Amniotic stem cell (primary cell): ENCODE results near the gene PI4K2A.
"Not testable (repeated sequence)": the region's sequence is repeated elsewhere in the genome, so short reads cannot be mapped to it uniquely, and the experiment has no call there.

Experiments used
- DNase-seq: peaks from one replicate; lab custom pipeline; 2025; lab: John Stamatoyannopoulos, UW

Gene PI4K2A

DNA sequence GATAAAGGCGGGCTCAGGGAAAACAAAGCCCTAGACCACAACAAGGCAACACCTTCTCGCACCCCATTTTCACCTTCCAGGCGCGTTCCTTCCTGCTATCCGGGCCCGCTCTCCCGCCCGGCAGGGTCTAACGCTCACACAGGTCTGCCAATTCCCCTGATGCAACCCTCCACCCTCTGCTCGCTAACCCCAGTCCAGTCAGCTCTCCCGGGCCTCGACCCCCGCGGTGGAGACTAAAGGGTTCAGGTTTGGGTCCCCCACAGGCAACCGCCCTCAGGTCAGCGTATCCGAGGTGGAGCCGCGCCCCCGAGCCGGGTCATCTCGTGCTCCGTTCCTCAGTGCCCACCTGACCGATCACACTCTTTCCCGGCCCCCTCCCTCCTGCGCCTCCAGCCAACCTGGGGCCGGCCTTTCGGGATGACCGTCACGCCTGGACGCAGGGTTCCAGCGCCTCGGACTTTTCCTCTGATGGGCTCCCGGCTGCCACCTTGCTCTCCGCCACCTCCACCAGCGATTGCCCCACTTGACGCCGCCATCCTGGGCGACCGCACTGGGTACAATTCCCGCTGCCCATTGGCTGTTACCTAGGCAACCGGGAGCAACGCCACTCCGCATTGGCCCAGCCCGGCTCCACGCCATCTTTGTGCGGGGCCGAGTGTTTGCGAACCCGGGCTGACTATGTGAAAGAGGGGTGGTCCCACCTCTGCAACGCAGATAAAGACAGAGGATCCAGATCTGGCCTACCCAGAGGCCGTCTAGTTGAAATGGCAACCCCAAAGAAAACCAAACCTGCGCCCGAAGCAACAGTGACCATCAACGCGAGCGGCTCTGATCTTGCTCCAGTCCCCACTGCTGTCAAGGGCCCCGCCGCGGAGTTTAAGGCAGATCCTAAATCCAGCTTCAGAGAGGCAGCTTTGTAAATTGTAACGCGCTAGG is 7.3 kb upstream of the PI4K2A start, which contains the start of gene MORN4:
MORN4 (minus strand) TSS at position 552 of the 936 bp plus-strand sequence. CDS start 13,847 bp downstream, outside the sequence.
- DNase-seq: peak; percentile 90

GRCh38 chr10:97633921-97634320 is 6.5 kb upstream of the PI4K2A start:
- no peak for DNase-seq

GRCh38 chr10:97635577-97635976 is 4.9 kb upstream of the PI4K2A start:
- DNase-seq: no peak

- DNase-seq: not testable (repeated sequence)
Observed at GRCh38 chr10:97639090-97639489, 1.4 kb upstream of the PI4K2A start.

- no peak for DNase-seq
Observed at GRCh38 chr10:97640868-97641811, 669 bp downstream of the PI4K2A start.

DNA sequence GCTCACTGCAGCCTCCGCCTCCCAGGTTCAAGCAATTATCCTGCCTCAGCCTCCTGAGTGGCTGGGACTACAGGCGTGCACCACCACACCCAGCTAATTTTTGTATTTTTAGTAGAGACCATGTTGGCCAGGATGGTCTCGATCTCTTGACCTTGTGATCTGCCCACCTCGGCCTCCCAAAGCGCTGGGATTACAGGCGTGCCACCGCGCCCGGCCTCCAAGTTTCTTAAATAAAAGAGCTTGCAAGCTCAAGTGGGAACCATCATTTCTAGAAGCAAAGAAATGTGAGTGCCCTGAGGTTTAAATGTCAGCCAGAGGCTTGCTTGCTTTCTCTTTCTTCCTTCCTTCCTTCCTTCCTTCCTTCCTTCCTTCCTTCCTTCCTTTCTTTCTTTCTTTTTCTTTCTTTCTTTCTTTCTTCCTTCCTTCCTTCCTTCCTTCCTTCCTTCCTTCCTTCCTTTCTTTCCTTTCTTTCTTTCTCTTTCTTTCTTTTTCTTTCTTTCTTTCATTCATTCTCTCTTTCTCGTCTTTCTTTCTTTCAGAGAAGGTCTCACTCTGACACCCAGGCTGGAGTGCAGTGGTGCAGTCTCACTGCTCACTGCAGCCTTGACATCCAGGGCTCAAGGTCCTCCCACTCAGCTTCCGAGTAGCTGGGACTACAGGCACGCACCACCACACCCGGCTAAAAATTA is 2.1 kb downstream of the PI4K2A start:
- DNase-seq: not testable (repeated sequence)

DNA sequence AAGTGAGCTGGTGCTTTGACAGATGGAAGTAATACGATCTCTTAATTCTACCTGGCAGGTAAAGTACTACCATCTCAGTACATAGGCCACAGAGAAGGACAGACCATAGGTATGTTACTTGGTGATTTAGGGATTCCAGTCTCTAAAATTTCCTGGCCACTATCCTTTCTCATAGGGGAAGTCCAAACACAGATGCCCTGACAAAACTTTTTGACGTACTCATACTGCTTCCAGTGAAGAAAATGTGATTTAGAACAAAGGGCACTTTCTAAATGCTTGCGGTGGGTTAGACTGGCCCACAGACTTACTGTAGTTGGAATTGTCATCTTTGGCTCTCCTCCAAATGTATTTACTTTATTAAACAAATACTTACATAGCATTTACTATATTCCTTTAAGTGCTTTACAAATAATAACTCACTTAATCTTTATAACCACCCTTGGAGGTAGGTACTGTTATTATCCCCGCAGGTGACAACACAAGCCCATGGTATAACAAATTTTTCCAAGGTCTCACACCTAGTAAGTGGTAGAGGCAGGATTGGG is 3.0 kb downstream of the PI4K2A start:
- no peak for DNase-seq

- DNase-seq: no peak
Observed at GRCh38 chr10:97644936-97645335, 4.5 kb downstream of the PI4K2A start.

- DNase-seq: no peak
Observed at GRCh38 chr10:97647556-97647955, 7.1 kb downstream of the PI4K2A start.

DNA sequence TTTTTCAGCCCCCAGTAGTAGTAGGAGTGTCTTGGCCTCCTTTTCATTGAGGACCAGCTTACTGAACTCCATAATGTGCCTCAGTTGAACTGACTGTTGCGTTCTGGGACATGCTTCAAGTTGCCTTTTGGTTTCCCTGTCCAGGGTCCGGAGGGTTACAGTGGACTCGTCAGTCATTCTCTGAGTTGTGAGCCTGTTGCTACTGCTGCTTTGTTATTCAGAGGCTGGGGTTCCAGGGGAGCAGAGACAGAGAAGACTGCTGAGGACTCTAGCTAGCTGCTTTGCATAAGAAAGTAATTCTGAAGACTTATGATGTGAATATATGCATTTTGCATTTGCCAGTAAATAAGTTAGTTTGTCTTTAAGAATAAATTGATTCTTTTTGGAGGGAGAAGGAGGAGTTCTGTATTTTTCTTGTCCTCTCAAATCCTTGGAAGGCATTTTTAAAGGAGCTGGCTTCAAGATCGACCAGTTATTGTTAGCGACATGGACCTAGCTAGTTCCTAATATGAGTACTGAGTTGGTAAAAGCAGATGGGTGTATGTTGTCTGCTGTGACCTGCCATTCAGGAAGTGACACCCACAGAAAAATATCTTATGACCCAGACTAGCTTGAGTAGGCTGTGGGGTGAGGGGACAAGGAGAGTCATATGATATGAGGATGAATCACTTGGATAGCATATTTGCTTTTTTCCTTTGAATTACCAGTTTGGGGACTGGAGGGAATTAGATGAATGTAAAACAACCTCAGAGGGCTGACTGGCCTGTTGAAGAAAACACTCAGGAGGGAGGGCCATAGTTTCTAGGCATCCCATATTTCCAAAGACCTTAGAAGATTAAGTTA is 8.3 kb downstream of the PI4K2A start:
- peak; percentile 82 for DNase-seq

- not testable (repeated sequence) for DNase-seq
Observed at GRCh38 chr10:97649405-97649750, 8.9 kb downstream of the PI4K2A start.

DNA sequence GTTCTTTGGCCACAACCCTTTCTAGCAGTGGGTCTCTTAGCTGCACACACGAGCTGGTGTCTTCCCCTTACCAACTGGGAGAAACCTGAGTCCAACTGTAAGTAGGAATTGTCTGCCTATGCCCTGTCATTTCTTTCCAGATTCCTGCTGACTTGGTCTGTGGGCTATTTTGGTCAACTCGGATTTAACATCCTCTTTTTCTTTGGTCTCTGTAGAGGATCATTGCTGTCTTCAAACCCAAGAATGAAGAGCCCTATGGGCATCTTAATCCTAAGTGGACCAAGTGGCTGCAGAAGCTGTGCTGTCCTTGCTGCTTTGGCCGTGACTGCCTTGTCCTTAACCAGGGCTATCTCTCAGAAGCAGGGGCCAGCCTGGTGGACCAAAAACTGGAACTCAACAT is 10.3 kb downstream of the PI4K2A start:
- DNase-seq: no peak

DNA sequence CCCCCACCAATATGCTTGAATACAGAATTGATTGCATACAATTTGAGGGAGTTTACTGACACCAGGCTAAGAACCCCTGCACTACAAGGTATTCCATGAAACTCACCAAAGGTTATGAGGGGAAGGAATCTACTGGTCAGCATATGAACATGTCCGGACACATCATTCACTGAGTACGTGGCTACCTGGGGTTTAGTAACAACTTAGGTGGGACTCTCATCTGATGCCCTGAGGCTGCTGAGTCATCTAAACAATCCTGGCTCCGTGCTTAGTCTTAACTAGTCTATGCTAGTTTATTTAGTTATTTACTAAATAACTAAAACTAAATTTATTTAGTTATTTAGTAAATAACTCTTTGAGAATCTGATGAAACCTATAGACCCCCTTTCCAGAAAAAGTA is 11.3 kb downstream of the PI4K2A start:
- DNase-seq: no peak

DNA sequence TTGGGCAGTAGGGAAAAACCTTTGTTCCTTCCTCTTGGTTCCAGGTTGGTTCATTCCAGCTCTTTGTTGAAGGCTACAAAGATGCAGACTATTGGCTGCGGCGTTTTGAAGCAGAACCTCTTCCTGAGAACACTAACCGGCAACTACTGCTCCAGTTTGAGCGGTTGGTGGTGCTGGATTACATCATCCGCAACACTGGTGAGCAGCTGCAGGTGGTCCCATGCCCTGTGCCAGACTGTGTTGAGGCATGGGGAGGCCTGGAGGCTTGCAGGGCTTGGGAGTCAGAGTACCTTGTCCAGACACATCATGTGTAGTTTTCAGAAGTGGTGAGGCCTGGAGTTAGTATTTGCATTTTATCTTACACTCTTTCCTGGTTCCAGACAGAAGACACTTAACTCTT is 16.3 kb downstream of the PI4K2A start:
- DNase-seq: no peak

- DNase-seq: no peak
Observed at GRCh38 chr10:97659589-97659988, 19.1 kb downstream of the PI4K2A start.

GRCh38 chr10:97664282-97664850 is 23.9 kb downstream of the PI4K2A start:
- no peak for DNase-seq

- DNase-seq: no peak
Observed at GRCh38 chr10:97666992-97667391, 26.5 kb downstream of the PI4K2A start.

DNA sequence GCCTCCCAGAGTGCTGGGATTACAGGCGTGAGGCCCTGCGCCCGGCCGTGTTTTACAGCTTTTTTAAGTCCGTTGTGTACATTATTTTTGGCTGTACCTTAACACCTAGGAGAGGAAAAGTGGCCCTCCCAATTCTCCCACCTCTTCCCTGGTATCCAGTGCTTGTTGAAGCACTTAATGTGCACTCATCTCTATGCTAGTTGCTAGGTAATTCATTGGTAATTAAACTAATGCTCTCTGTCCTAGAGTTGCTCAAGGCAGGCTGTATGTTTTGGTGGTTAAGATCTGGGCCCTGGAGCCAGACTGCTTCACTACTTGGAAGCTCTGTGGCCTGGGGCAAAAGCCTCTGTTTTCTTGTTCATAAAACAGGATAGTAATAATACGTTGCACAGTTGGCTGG is 27.0 kb downstream of the PI4K2A start:
- no peak for DNase-seq

DNA sequence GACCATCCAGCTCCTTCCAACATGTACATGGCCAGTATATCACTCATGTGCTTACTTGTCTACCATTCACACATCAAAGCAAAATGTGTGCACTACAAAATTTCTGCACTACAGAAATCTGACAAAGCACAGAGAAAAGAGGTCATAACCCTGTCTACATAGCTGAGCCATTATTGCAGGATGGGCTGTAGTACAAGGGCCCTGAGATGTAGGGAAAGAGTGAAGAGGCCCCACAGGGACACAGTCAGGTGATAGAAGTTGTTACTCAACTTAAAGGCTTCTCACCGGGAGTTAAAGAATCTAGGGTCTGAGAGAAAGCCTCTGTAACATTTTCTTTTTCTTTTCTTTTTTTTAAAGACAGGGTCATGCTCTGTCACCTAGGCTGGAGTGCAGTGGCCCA is 29.1 kb downstream of the PI4K2A start:
- no peak for DNase-seq

- no peak for DNase-seq
Observed at GRCh38 chr10:97673736-97674525, 33.5 kb downstream of the PI4K2A start.
